Mesenchymal stem cell (in vitro differentiated cells and primary cell): ENCODE data around the gene SPPL2A.

Source experiments
- DNase-seq: peaks from one replicate; pipeline ENCODE4 v3.0.0-alpha.2; 2013
- H2AFZ ChIP-seq: one replicate; pipeline ENCODE4 v1.6.1; 2013; ENCODE audit warnings: low read depth, mild to moderate bottlenecking, control low read depth, inconsistent platforms, low read length, moderate library complexity
- H2AK5ac ChIP-seq: 2 replicates; pipeline ENCODE4 v1.6.1; 2013; ENCODE audit warnings: low read length, moderate library complexity, mild to moderate bottlenecking, inconsistent platforms; ENCODE audit not compliant: severe bottlenecking
- H2BK120ac ChIP-seq: one replicate; pipeline ENCODE4 v1.6.1; 2013; ENCODE audit warnings: low read depth, mild to moderate bottlenecking, inconsistent platforms, low read length, moderate library complexity
- H2BK12ac ChIP-seq, 2 experiments: one replicate each; pipeline ENCODE4 v1.6.1; 2013; ENCODE audit warnings: inconsistent platforms in 2 of 2, low read length in 2 of 2, mild to moderate bottlenecking in 2 of 2, moderate library complexity in 2 of 2, control low read depth in 1 of 2
- H2BK15ac ChIP-seq: one replicate; pipeline ENCODE4 v1.6.1; 2013; ENCODE audit warnings: mild to moderate bottlenecking, low read depth, inconsistent platforms; ENCODE audit not compliant: poor library complexity, severe bottlenecking
- H2BK5ac ChIP-seq: 2 replicates; pipeline ENCODE4 v1.6.1; 2013; ENCODE audit warnings: low read depth, mild to moderate bottlenecking, low read length, control low read depth, inconsistent platforms; ENCODE audit not compliant: poor library complexity, severe bottlenecking
- H3K14ac ChIP-seq, 2 experiments: one replicate each; pipeline ENCODE4 v1.6.1; 2013; ENCODE audit warnings: inconsistent platforms in 2 of 2, low read length in 2 of 2, control low read depth in 1 of 2, mild to moderate bottlenecking in 1 of 2, moderate library complexity in 1 of 2
- H3K18ac ChIP-seq, 2 experiments: one replicate each; pipeline ENCODE4 v1.6.1; 2013; ENCODE audit warnings: inconsistent platforms in 2 of 2, low read length in 2 of 2, control low read depth in 1 of 2, low read depth in 1 of 2, mild to moderate bottlenecking in 1 of 2
- H3K23ac ChIP-seq, 2 experiments: one replicate each; pipeline ENCODE4 v1.6.1; 2013; ENCODE audit warnings: inconsistent platforms in 2 of 2, low read length in 2 of 2, mild to moderate bottlenecking in 2 of 2, moderate library complexity in 2 of 2, control low read depth in 1 of 2
- H3K27ac ChIP-seq: 2 replicates; pipeline ENCODE4 v1.5.1; 2013; ENCODE audit warnings: mild to moderate bottlenecking, moderate library complexity, low read length, control low read depth, inconsistent platforms; ENCODE audit not compliant: poor library complexity, severe bottlenecking
- H3K27me3 ChIP-seq, 2 experiments: 2 replicates each; pipeline versions ENCODE4 v1.6.1 to v1.7.0; 2013; ENCODE audit warnings: low read length in 2 of 2, mild to moderate bottlenecking in 2 of 2, moderate library complexity in 2 of 2, control low read depth in 1 of 2, inconsistent platforms in 1 of 2; ENCODE audit not compliant: control insufficient read depth in 1 of 2, insufficient read depth in 1 of 2
- H3K36me3 ChIP-seq, 2 experiments: 2 replicates each; pipeline versions ENCODE4 v1.6.1 to v1.7.0; 2013; ENCODE audit warnings: low read length in 2 of 2, control low read depth in 1 of 2, inconsistent platforms in 1 of 2, low read depth in 1 of 2, mild to moderate bottlenecking in 1 of 2; ENCODE audit not compliant: insufficient read depth in 2 of 2, control insufficient read depth in 1 of 2
- H3K4ac ChIP-seq, 2 experiments: one replicate each; pipeline ENCODE4 v1.6.1; 2013; ENCODE audit warnings: inconsistent platforms in 2 of 2, low read length in 2 of 2, mild to moderate bottlenecking in 2 of 2, moderate library complexity in 2 of 2, control low read depth in 1 of 2, low read depth in 1 of 2
- H3K4me1 ChIP-seq: 2 replicates; pipeline ENCODE4 v1.6.1; 2013; ENCODE audit warnings: low read depth, low read length, control low read depth; ENCODE audit not compliant: control insufficient read depth, insufficient read depth
- H3K4me2 ChIP-seq: 2 replicates; pipeline ENCODE4 v1.6.1; 2013; ENCODE audit warnings: low read length, mild to moderate bottlenecking, inconsistent platforms; ENCODE audit not compliant: poor library complexity, severe bottlenecking
- H3K4me3 ChIP-seq, 2 experiments: 2 replicates each; pipeline versions ENCODE4 v1.5.1 to v1.7.0; 2013; ENCODE audit warnings: low read length in 2 of 2, mild to moderate bottlenecking in 2 of 2, control low read depth in 1 of 2, low read depth in 1 of 2; ENCODE audit not compliant: insufficient read depth in 1 of 2
- H3K79me1 ChIP-seq: replicated peaks from 2 replicates; pipeline ENCODE4 v1.6.1; 2013; ENCODE audit warnings: mild to moderate bottlenecking, control low read depth, low read length, inconsistent platforms; ENCODE audit not compliant: poor library complexity, severe bottlenecking
- H3K9ac ChIP-seq: 2 replicates; pipeline ENCODE4 v1.7.0; 2013; ENCODE audit warnings: mild to moderate bottlenecking, low read length, moderate library complexity
- H3K9me3 ChIP-seq: 2 replicates; pipeline ENCODE4 v1.7.0; 2013; ENCODE audit warnings: mild to moderate bottlenecking, low read length; ENCODE audit not compliant: control insufficient read depth
- H4K8ac ChIP-seq: one replicate; pipeline ENCODE4 v1.6.1; 2013; ENCODE audit warnings: inconsistent platforms, mild to moderate bottlenecking, low read length, moderate library complexity
- H4K91ac ChIP-seq: one replicate; pipeline ENCODE4 v1.6.1; 2013; ENCODE audit warnings: mild to moderate bottlenecking, low read length, inconsistent platforms
- WGBS: methylation state at CpG from one replicate; pipeline ENCODE4 v1.1.7; 2013; ENCODE audit warnings: mixed read lengths; 5-methylcytosine and 5-hydroxymethylcytosine counted together

SPPL2A gene

DNA sequence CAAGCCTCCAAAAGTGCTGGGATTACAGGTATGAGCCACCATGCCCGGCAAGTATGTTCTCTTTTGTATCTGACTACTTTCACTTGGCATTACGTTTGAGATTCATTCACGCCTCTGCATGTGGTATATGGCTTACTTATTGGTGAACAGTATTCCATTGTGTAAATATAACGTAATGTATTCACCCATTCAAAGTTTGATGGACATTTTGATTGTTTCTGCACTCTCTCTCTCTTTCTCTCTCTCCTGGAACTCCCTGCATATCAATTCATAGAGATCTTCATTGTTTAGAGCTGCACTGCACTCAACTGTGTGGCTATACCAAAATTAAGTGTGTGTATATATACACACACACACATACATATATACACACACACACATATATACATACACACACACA is 30.4 kb downstream of the SPPL2A start:
- H3K27me3 ChIP-seq = no peaks in the 10 kb centered on the region
- H3K14ac ChIP-seq = no peak overlapping the region
- peaks cover 1% of the 10 kb centered on the region for H3K79me1 ChIP-seq
- H3K4ac ChIP-seq = no peak overlapping the region
- no peak overlapping the region for H2AFZ ChIP-seq
- H2BK12ac ChIP-seq = no peak overlapping the region
- no peak overlapping the region for H3K18ac ChIP-seq
- no peak overlapping the region for H2BK120ac ChIP-seq
- H3K9me3 ChIP-seq = no peaks in the 10 kb centered on the region
- H2BK15ac ChIP-seq = no peak overlapping the region
- peaks cover 10 to 78% of the 10 kb centered on the region in 2 experiments for H3K36me3 ChIP-seq
- H3K4me2 ChIP-seq = no peak overlapping the region
- no peak overlapping the region for H4K91ac ChIP-seq
- DNase-seq = no peak
- no peak overlapping the region for H3K4me3 ChIP-seq
- no peak overlapping the region for H4K8ac ChIP-seq
- WGBS = 96% methylated on average over 4 of the region's 4 CpGs
- no peak overlapping the region for H3K9ac ChIP-seq
- no peak overlapping the region for H3K23ac ChIP-seq
- H2AK5ac ChIP-seq = no peak overlapping the region
- peaks cover 2% of the 10 kb centered on the region for H3K4me1 ChIP-seq
- H2BK5ac ChIP-seq = no peak overlapping the region
- H3K27ac ChIP-seq = no peak overlapping the region

DNA sequence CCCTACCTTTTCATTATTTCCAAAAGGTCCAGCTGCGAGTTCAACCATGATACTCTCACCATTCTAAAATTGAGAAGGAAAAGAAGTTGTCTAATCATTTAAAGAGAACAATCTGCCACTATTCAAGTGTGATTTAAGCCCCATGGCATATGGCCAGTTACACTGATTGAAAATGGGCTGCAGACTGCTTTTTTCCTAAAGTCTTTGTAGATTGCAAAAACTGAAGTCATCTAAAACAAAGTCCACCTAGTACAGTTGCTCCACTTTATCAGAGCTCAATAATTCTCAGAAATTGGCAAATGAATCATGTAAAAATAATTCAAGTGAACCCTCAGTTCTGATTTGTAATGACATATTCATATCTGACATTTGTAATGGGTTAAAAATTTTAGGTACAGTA is 39.2 kb downstream of the SPPL2A start:
- Histone ChIP-seq H3K27ac (no peak overlapping the region), H4K8ac (no peak overlapping the region), H3K9me3 (no peaks in the 10 kb centered on the region), H3K4ac (no peak overlapping the region), H3K23ac (no peak overlapping the region), H4K91ac (no peak overlapping the region), H3K79me1 (peaks cover 8% of the 10 kb centered on the region), H2AK5ac (no peak overlapping the region), H3K18ac (no peak overlapping the region), H3K36me3 (peaks cover 8 to 68% of the 10 kb centered on the region in 2 experiments), H3K14ac (no peak overlapping the region), H2BK5ac (no peak overlapping the region), H3K27me3 (no peaks in the 10 kb centered on the region), H2BK12ac (no peak overlapping the region), H3K9ac (no peak overlapping the region), H2BK15ac (no peak overlapping the region), H3K4me3 (no peak overlapping the region), H3K4me2 (no peak overlapping the region), H2AFZ (no peak overlapping the region), H3K4me1 (no peaks in the 10 kb centered on the region), H2BK120ac (no peak overlapping the region)
- WGBS = no CpG with 5 or more reads among the region's 1 CpG
- DNase-seq = no peak

DNA sequence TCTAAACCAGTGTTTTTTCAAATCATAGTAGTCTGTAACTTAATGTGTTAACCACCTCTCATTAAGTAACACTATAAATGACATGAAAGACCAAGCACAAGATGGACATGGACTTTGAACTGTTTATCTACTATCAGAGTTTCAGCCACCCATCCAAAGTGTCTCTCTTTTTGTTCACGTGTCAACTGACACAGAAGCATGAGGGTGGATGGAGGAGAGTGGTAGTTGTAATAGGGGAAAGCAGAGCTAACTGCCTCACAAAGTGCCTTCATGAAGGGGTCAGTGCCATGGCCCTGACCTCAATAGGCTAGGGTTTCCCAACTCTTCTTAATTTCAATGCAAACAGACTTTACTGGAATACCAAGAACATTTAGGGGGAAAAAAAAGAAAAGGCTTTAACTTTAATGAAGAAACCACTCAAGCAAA is 46.8 kb downstream of the SPPL2A start:
- no peak overlapping the region for H3K23ac ChIP-seq
- no peak for DNase-seq
- no peaks in the 10 kb centered on the region for H3K9me3 ChIP-seq
- no peak overlapping the region for H3K9ac ChIP-seq
- no peak overlapping the region for H2BK12ac ChIP-seq
- no peak overlapping the region for H2AFZ ChIP-seq
- H2BK5ac ChIP-seq = no peak overlapping the region
- no peak overlapping the region for H3K4me3 ChIP-seq
- 100% methylated on average over 1 of the region's 1 CpG for WGBS
- no peak overlapping the region for H4K91ac ChIP-seq
- H3K4me1 ChIP-seq = no peaks in the 10 kb centered on the region
- no peak overlapping the region for H2BK120ac ChIP-seq
- H3K18ac ChIP-seq = no peak overlapping the region
- peaks cover 2% of the 10 kb centered on the region for H3K79me1 ChIP-seq
- H2AK5ac ChIP-seq = no peak overlapping the region
- H4K8ac ChIP-seq = no peak overlapping the region
- no peaks in the 10 kb centered on the region for H3K27me3 ChIP-seq
- no peak overlapping the region for H3K27ac ChIP-seq
- no peak overlapping the region for H3K14ac ChIP-seq
- no peak overlapping the region for H3K4ac ChIP-seq
- no peak overlapping the region for H2BK15ac ChIP-seq
- no peak overlapping the region for H3K4me2 ChIP-seq
- H3K36me3 ChIP-seq = peaks cover 12 to 65% of the 10 kb centered on the region in 2 experiments

DNA sequence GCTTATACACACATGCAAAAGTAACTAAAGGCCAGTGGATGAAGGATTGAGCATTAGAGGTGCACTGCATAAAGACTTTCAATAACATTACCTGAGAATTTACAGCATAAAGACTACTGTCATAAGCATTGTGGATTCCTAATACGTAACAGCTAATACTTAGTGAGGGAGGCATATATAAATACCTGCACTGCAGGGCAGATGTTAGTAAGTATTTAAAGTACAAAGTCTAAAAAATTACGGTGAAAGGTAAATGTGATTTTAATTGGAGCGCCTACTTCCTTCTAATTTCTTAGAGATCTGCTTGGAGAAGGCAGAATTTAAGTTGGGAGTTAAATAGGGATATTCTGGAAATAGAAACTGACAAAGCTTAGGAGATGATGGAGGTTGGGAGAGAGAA is 53.5 kb downstream of the SPPL2A start:
- H3K27ac ChIP-seq = no peak overlapping the region
- H2BK120ac ChIP-seq = no peak overlapping the region
- H4K91ac ChIP-seq = no peak overlapping the region
- H3K4me1 ChIP-seq = no peaks in the 10 kb centered on the region
- H3K9ac ChIP-seq = no peak overlapping the region
- H3K4me2 ChIP-seq = no peak overlapping the region
- H2AFZ ChIP-seq = no peak overlapping the region
- no peak overlapping the region for H3K14ac ChIP-seq
- no peak for DNase-seq
- H2BK5ac ChIP-seq = no peak overlapping the region
- H4K8ac ChIP-seq = no peak overlapping the region
- no peak overlapping the region for H3K4me3 ChIP-seq
- H3K36me3 ChIP-seq = peaks cover 6 to 28% of the 10 kb centered on the region in 2 experiments
- no peak overlapping the region for H3K18ac ChIP-seq
- H3K9me3 ChIP-seq = no peaks in the 10 kb centered on the region
- H3K23ac ChIP-seq = no peak overlapping the region
- no peak overlapping the region for H2AK5ac ChIP-seq
- no peak overlapping the region for H2BK15ac ChIP-seq
- H3K4ac ChIP-seq = no peak overlapping the region
- 98% methylated on average over 3 of the region's 3 CpGs for WGBS
- peaks cover 5% of the 10 kb centered on the region for H3K79me1 ChIP-seq
- no peak overlapping the region for H2BK12ac ChIP-seq
- H3K27me3 ChIP-seq = no peaks in the 10 kb centered on the region
